ENCODE measurements around the gene CSAD. TPM values are rescaled to one million over a fixed set of nuclear protein-coding genes. Genes with fewer than 3 reads are reported as not detected.

The CSAD gene
- polyA plus RNA-seq, 1 experiment, result 18.9 TPM

GRCh38 chr12:53193985-53194716 is 13.4 kb upstream of the CSAD start:
- H3K9me3 ChIP-seq (ENCODE audit: control insufficient read depth, insufficient read depth, low read length), result no peaks in the 10 kb centered on the region; the same call in 1 of the 2 replicates
- TF ChIP-seq CTCF (IDR thresholded peaks at IDR 0.05; ENCODE audit: low read depth, low read length), result no peak
- H3K27me3 ChIP-seq (ENCODE audit: control insufficient read depth, insufficient read depth, low read length), result no peaks in the 10 kb centered on the region
- no peak overlapping the region for H3K27ac ChIP-seq (ENCODE audit: low read depth, low read length)
- DNase-seq (ENCODE audit: low read depth, low spot score), result no peak
- H3K4me3 ChIP-seq (ENCODE audit: low read depth, low read length), result no peak overlapping the region
- ChIA-PET POLR2A (interaction anchor here (1.2 kb wide), 1 partner anchor 22 kb away, joined by 3 read pairs; no protein-coding TSS in a partner anchor), CTCF (interaction anchor here (0.9 to 1.9 kb wide), 4 partner anchors 9 to 128 kb away, joined by 3 to 9 read pairs (median 5); no protein-coding TSS in a partner anchor)

- no peak overlapping the region for H3K27ac ChIP-seq (ENCODE audit: low read depth, low read length)
- no peaks in the 10 kb centered on the region; the same call in 1 of the 2 replicates for H3K9me3 ChIP-seq (ENCODE audit: control insufficient read depth, insufficient read depth, low read length)
- POLR2A ChIA-PET, result no interaction called here
- DNase-seq (ENCODE audit: low read depth, low spot score), result no peak
- no peaks in the 10 kb centered on the region for H3K27me3 ChIP-seq (ENCODE audit: control insufficient read depth, insufficient read depth, low read length)
- CTCF ChIA-PET, result interaction anchor here (0.9 kb wide), 1 partner anchor 34 kb away, joined by 3 read pairs; no protein-coding TSS in a partner anchor
- no peak overlapping the region for H3K4me3 ChIP-seq (ENCODE audit: low read depth, low read length)
- no peak for TF ChIP-seq CTCF (IDR thresholded peaks at IDR 0.05; ENCODE audit: low read depth, low read length)
Measured at GRCh38 chr12:53193040-53193439, 12.3 kb upstream of the CSAD start.

- ChIA-PET CTCF (interaction anchor here (1.4 kb wide), 1 partner anchor 127 kb away, joined by 6 read pairs; no protein-coding TSS in a partner anchor), POLR2A (no interaction called here)
- Histone ChIP-seq H3K27ac (ENCODE audit: low read depth, low read length) (no peak overlapping the region), H3K9me3 (ENCODE audit: control insufficient read depth, insufficient read depth, low read length) (no peaks in the 10 kb centered on the region; the same call in 1 of the 2 replicates), H3K4me3 (ENCODE audit: low read depth, low read length) (no peak overlapping the region), H3K27me3 (ENCODE audit: control insufficient read depth, insufficient read depth, low read length) (no peaks in the 10 kb centered on the region)
- no peak for TF ChIP-seq CTCF (IDR thresholded peaks at IDR 0.05; ENCODE audit: low read depth, low read length)
- DNase-seq (ENCODE audit: low read depth, low spot score), result no peak
Measured at GRCh38 chr12:53192531-53193021, 11.9 kb upstream of the CSAD start.

GRCh38 chr12:53191885-53192530 is 11.3 kb upstream of the CSAD start:
- CTCF ChIA-PET, result interaction anchor here (0.6 to 1.4 kb wide), 3 partner anchors 29 to 126 kb away, joined by 3 to 6 read pairs (median 3); no protein-coding TSS in a partner anchor
- H3K27me3 ChIP-seq (ENCODE audit: control insufficient read depth, insufficient read depth, low read length), result no peaks in the 10 kb centered on the region
- no peak for TF ChIP-seq CTCF (IDR thresholded peaks at IDR 0.05; ENCODE audit: low read depth, low read length)
- no peaks in the 10 kb centered on the region; the same call in 1 of the 2 replicates for H3K9me3 ChIP-seq (ENCODE audit: control insufficient read depth, insufficient read depth, low read length)
- H3K4me3 ChIP-seq (ENCODE audit: low read depth, low read length), result no peak overlapping the region
- POLR2A ChIA-PET, result no interaction called here
- H3K27ac ChIP-seq (ENCODE audit: low read depth, low read length), result no peak overlapping the region
- DNase-seq (ENCODE audit: low read depth, low spot score), result no peak
